ENCODE measurements around the gene RAB3IP.
A peak's percentile ranks its signal among the peaks of the same experiment; 100 is the strongest.
"Not testable (repeated sequence)": the region's sequence is repeated elsewhere in the genome, so short reads cannot be mapped to it uniquely, and the experiment has no call there.

Gene RAB3IP

DNA sequence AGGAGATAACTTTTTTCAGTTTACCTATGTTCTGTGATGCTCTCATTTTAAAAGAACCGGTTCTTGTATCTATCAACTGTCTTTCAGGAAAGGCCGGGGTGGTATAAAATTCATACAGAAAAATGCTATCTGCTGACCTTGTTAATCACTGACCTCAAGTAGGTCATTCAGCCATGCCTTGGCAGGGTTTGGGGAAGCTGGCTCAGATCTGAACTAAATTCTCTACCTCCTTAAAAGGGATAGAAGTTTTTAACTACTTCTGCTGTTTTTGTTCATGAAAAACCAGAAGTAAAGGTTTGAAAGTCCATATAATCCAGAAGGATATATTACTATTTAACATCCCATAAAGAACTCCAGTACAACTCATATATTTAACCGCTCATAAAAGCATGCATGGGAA is 96.4 kb downstream of the RAB3IP start:
- DNase-seq (ENCODE audit: low spot score) = peak; percentile 22

DNA sequence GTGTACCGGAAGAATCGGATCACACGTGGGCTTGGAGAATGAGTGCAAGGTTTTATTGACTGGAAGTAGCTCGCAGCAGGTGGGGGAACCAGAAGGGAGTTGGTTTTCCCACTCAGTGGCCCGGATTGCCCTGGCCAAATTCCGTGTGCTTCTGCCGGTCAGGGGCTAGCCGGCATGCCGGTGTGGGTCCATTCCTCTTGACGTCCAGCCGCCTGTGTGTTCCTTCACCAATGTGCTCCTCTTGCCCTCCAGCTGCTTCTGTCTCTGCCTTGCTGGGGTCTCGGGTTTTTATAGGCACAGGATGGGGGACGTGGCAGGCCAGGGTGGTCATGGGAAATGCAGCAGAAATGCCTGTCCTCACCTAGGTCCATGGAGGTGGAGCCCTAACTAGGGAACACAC is 97.4 kb downstream of the RAB3IP start:
- no peak for DNase-seq (ENCODE audit: low spot score)

GRCh38 chr12:69837191-69837590 is 98.5 kb downstream of the RAB3IP start:
- peak; percentile 9 for DNase-seq (ENCODE audit: low spot score)

GRCh38 chr12:69837657-69838415 is 99.2 kb downstream of the RAB3IP start:
- DNase-seq (ENCODE audit: low spot score) = peak; percentile 74

- peak; percentile 78 for DNase-seq (ENCODE audit: low spot score)
Observed at GRCh38 chr12:69840727-69841126, 102.1 kb downstream of the RAB3IP start.

- no peak for DNase-seq (ENCODE audit: low spot score)
Observed at GRCh38 chr12:69843608-69844007, 104.9 kb downstream of the RAB3IP start.

DNA sequence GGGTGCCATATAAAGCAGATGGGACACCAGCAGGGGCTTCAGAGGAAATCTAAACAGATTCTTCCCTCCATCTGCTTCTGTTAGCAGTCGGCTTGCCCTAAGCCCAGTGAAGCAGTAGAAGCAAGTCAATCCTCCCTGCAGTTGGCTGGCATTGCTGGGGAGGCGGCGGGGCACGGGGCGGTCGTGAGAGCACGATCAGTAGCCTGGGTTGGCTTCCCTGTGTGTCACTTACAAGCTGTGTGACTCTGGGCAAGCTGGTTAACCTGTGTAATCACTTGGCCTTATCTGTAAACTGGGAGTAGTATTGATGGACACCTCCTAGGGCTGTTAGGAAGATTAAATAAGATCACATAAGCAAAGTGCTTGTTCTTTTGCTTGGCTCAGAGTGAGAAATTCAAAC is 105.8 kb downstream of the RAB3IP start:
- no peak for DNase-seq (ENCODE audit: low spot score)

GRCh38 chr12:69844836-69845235 is 106.2 kb downstream of the RAB3IP start:
- no peak for DNase-seq (ENCODE audit: low spot score)

- no peak for DNase-seq (ENCODE audit: low spot score)
Observed at GRCh38 chr12:69846976-69847375, 108.3 kb downstream of the RAB3IP start.

- DNase-seq (ENCODE audit: low spot score) = no peak
Observed at GRCh38 chr12:69851976-69852375, 113.3 kb downstream of the RAB3IP start.

- DNase-seq (ENCODE audit: low spot score) = not testable (repeated sequence)
Observed at GRCh38 chr12:69853176-69853961, 114.7 kb downstream of the RAB3IP start.

DNA sequence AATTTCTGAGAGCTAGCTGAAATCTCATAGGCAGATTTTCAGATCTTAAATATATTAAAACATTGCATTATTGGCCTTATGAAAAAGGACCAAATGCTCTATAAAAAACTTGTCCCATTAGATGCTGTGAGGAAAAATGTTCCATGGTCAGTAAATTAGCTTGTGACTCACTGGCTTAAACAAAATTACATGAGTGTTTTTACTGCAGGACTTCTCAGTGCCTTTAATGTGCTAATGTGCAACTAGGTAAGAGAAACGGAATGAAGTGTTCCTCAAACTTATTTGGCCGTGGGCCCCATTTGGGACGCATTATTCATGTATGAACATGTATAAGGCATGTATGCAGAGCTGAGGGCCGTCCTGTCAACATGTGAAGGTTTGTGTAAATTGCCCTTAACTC is 128.0 kb downstream of the RAB3IP start:
- DNase-seq (ENCODE audit: low spot score) = no peak

DNA sequence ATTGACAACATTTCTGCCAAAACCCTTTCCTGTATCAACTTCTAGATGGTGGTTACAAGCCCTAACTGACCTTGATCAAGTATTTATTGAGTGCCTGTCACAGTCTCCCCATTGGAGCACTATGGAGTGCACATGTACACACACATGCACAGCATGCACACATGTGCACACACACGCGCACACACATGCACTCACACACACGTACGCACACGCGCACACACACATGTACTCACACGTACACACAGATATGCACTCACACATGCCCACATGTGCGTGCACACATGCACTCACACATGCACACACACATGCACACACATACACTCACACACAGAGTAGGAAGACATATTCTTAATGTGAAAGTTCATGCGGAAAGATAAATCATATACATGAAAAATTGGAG is 130.0 kb downstream of the RAB3IP start:
- DNase-seq (ENCODE audit: low spot score) = no peak

DNA sequence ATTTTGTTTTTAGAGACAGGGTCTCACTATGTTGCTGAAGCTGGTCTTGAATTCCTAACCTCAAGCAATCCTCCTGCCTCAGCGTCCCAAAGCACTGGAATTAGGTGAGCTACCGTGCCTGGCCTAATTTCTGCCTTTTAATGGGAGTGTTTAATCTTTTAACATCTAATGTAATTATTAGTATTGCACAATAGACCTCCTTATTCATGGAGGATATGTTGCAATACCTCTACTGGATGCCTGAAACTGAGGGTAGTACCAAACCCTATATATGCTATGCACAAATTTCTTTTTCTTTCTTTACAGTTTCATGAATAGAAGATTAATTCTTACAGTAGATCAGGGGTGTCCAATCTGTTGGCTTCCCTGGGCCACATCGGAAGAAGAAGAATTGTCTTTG is 134.1 kb downstream of the RAB3IP start:
- no peak for DNase-seq (ENCODE audit: low spot score)

Measured in kidney tubule cell (primary cell).